Brain microvascular endothelial cell (primary cell): Measurements from ENCODE around the gene EMC8.

Experiments used
- DNase-seq: peaks from one replicate; pipeline ENCODE4 v3.0.0-alpha.2; 2020
- H3K27ac ChIP-seq: fragments of 250-450 bp; sonication (Bioruptor Pico); 2 replicates; pipeline ENCODE4 v1.5.1; 2020; ENCODE audit warnings: mild to moderate bottlenecking, moderate library complexity
- H3K27me3 ChIP-seq: fragments of 250-450 bp; sonication (Bioruptor Pico); replicated peaks from 2 replicates; pipeline ENCODE4 v1.5.1; 2020; ENCODE audit warnings: mild to moderate bottlenecking
- H3K36me3 ChIP-seq: fragments of 250-450 bp; sonication (Bioruptor Pico); replicated peaks from 2 replicates; pipeline ENCODE4 v1.5.1; 2020; ENCODE audit warnings: mild to moderate bottlenecking
- H3K4me3 ChIP-seq: 2 replicates; pipeline ENCODE4 v1.5.1; 2011; ENCODE audit warnings: low read depth, mild to moderate bottlenecking, control low read depth, low read length, moderate library complexity
- in situ Hi-C: cut with HindIII; loops from 2 replicates; pipeline ENCODE4 v1.10.0; 2017; ENCODE audit warnings: low sequenced_read_pairs, low pct_ligation_motif_present
- TF ChIP-seq, protein P1 (sequence below): IDR thresholded peaks from 2 replicates; pipeline ENCODE4 v1.5.1; 2011; ENCODE audit warnings: low read depth, mild to moderate bottlenecking, moderate library complexity, low read length, control low read depth, inconsistent platforms; ENCODE audit errors: missing control alignments

EMC8 gene

DNA sequence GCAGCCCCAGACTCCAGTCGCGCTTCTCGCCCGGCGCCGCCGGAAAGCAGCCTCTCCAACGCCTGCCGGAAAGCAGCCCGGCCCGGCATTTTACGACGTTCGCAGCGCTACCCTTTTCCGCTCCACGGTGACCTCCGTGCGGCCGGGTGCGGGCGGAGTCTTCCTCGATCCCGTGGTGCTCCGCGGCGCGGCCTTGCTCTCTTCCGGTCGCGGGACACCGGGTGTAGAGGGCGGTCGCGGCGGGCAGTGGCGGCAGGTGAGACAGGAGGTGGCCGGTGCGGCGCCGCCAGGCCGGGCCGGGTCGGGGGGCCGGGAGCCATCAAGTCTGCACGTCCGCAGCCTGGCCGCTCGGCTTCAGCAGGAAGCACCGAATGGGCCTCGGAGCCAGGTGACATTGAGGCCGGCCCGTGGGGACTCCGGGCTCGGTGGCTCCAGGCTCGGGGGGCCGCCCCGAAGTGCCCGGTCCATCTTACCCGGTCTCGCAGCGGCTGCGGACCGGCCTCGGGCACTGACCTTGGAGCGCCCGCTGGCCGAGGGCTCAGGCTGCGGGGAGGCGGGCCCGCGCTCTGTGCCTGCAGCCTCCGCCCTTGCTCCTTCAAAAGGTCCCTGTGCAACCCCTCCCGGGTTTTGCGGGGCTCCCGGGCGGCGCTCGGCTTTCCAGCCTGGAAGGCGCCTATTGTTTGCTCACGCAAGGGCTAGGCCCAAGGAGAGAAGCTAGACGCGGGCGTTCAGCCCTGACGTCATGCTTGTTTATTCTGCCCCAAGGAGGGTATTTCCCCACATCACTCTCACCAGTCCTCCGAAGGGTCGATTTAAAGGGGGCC, at the start of gene EMC8, which contains the start of gene COX4I1:
Gene EMC8 (minus strand): TSS at position 48 of the 824 bp plus-strand sequence. CDS start 249 bp downstream, outside the sequence.
Gene COX4I1 (plus strand): TSS at position 199 of the 824 bp plus-strand sequence. CDS start 1,511 bp downstream, outside the sequence.
- Histone ChIP-seq H3K4me3 (peak within 1 kb of the TSS; percentile 93), H3K36me3 (peaks cover 47% of the 10 kb centered on the region), H3K27ac (peak within 1 kb of the TSS; percentile 92), H3K27me3 (no peaks in the 10 kb centered on the region)
- TF ChIP-seq, protein P1, sequence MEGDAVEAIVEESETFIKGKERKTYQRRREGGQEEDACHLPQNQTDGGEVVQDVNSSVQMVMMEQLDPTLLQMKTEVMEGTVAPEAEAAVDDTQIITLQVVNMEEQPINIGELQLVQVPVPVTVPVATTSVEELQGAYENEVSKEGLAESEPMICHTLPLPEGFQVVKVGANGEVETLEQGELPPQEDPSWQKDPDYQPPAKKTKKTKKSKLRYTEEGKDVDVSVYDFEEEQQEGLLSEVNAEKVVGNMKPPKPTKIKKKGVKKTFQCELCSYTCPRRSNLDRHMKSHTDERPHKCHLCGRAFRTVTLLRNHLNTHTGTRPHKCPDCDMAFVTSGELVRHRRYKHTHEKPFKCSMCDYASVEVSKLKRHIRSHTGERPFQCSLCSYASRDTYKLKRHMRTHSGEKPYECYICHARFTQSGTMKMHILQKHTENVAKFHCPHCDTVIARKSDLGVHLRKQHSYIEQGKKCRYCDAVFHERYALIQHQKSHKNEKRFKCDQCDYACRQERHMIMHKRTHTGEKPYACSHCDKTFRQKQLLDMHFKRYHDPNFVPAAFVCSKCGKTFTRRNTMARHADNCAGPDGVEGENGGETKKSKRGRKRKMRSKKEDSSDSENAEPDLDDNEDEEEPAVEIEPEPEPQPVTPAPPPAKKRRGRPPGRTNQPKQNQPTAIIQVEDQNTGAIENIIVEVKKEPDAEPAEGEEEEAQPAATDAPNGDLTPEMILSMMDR: no peak
- DNase-seq: peak; percentile 85
- in situ Hi-C loops: no loop called here

DNA sequence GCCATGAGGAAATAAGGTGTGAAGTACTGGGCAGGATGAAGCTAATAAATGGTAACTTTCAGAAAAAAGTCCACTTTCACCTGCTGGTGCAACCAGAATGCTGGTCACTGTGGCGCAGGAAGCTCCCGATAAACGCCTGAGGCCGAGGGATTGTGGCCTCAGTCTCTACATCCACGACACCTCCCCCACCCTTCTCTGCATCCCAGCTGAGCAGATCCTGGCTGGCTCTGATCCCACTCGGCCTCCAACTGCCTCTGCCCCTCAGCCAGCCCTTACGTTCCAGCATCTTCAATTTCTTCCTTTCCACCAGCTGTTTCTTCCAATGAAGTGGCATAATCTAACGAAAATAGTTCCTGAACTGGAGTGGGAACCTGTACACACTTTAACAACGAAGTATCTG, 49.6 kb upstream of the EMC8 start:
- Histone ChIP-seq H3K27me3 (peaks cover 13% of the 10 kb centered on the region), H3K4me3 (no peak overlapping the region), H3K36me3 (no peaks in the 10 kb centered on the region), H3K27ac (no peak overlapping the region)
- in situ Hi-C loops: no loop called here
- TF ChIP-seq, protein P1: no peak
- no peak for DNase-seq

DNA sequence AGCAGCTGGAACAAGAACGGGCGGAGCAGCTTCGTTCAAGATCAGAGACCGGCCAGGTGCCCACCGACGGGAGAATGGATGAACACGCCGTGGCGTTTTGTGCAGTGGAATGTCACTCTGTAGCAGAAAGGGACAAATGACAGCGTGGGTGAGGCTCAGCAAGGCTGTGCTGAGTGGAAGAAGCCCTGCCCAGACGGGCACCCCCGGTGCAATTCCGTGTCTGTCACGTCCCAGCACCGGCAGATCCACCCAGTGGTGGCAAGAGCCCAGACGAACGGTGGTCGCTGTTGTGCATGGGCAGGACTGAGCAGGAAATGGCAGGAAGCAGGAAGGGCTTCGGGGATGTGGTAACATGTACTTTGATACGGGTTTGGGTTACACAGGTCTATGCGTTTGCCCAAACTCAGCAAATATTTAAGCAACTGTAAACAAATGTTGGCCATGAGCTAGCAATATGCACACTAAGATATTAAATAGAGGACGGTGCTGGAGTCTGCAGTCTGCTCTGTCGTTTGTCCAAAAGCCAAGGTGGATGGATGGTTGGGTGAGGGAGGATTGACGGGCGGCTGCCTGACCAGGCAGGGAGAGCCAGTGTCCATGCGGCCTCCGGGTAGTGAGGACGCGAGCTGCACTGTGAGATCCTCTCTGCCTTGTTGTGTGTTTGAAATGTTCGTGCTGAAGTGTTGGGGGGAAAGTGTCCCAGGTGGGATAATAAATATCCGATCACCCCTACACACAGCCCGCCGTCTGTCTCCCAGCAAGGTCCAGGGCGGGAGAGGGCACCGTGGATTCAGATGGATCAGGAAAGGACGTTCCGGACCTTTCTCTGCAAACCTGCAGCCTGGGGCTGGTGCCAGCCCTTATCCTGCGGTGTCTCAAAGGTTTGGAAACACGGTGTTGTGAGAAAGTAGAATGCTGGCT, 48.6 kb upstream of the EMC8 start:
- TF ChIP-seq, protein P1: no peak
- Histone ChIP-seq H3K4me3 (no peak overlapping the region), H3K36me3 (no peaks in the 10 kb centered on the region), H3K27ac (no peak overlapping the region), H3K27me3 (peaks cover 13% of the 10 kb centered on the region)
- in situ Hi-C loops: no loop called here
- DNase-seq: no peak

DNA sequence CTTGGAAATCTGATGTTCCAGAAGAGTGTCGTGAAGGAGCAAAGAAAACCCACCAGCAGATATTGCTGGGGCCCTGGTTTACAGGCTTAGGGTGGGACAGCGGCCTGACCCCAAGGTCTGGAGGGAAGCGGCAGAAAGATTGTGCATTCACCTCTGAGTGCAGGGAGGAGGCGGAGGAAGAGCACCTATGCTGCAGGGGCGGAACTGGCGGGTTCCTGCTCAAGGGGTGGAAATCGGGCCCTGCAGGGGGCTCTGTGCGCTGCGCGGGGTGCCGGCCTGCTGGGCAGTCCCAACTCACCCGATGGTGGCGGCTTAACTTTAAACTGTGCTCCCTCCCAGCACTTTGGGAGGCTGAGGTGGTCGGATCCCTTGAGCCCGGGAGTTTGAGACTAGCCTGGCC, 47.7 kb upstream of the EMC8 start:
- in situ Hi-C loops: no loop called here

DNA sequence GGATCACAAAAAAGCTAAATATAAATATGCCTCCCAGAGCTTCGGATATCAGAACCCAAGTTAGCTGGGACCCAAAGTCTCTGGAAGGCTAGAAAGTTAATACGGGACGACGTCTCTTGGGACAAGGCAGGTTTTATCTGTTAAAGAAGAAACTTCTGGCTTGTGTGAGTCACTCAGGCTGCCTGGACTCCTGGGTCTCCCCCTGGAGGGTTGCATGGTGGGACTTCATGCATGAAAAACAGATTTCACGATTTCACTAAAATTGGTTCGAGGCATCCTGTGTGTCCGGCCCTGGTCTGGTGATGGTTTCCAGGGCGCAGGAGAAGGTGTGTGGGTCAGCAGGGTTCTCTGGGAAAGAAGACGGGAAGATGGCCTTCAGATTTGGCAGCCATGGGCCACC, 47.1 kb upstream of the EMC8 start:
- Histone ChIP-seq H3K27ac (no peak overlapping the region), H3K36me3 (no peaks in the 10 kb centered on the region), H3K27me3 (peaks cover 13% of the 10 kb centered on the region), H3K4me3 (no peak overlapping the region)
- no peak for DNase-seq
- in situ Hi-C loops: no loop called here
- TF ChIP-seq, protein P1: no peak

More for the DNA sequence above, 47.7 kb upstream of the EMC8 start:
- TF ChIP-seq, protein P1: no peak
- H3K36me3 ChIP-seq: no peaks in the 10 kb centered on the region
- H3K27me3 ChIP-seq: peaks cover 13% of the 10 kb centered on the region
- no peak overlapping the region for H3K27ac ChIP-seq
- DNase-seq: no peak
- H3K4me3 ChIP-seq: no peak overlapping the region
